BLaER1 treated with 17β-estradiol and CSF1 and Interleukin-3, amounts not matched to agents 10 nM and 100 nM (cell line): ENCODE data around the gene IRF2.
A peak's percentile ranks its signal among the peaks of the same experiment; 100 is the strongest.
"Not testable (repeated sequence)": the region's sequence is repeated elsewhere in the genome, so short reads cannot be mapped to it uniquely, and the experiment has no call there.

Experiments used
- H3K27ac ChIP-seq, 11 experiments: shearing (Covaris generic); formaldehyde crosslinking; 2 replicates each; pipeline ENCODE4 v1.8.1; 2022
- H3K27me3 ChIP-seq, 11 experiments: shearing (Covaris generic); formaldehyde crosslinking; 2 replicates each; pipeline ENCODE4 v1.8.1; 2022
- H3K36me3 ChIP-seq, 11 experiments: shearing (Covaris generic); formaldehyde crosslinking; 2 replicates each; pipeline ENCODE4 v1.8.1; 2022
- H3K4me1 ChIP-seq, 10 experiments: shearing (Covaris generic); formaldehyde crosslinking; 2 replicates each; pipeline ENCODE4 v1.8.1; 2022
- H3K4me2 ChIP-seq, 11 experiments: shearing (Covaris generic); formaldehyde crosslinking; 2 replicates each; pipeline ENCODE4 v1.8.1; 2022
- H3K4me3 ChIP-seq, 10 experiments: shearing (Covaris generic); formaldehyde crosslinking; 2 replicates each; pipeline ENCODE4 v1.8.1; 2022
- H3K9ac ChIP-seq, 11 experiments: shearing (Covaris generic); formaldehyde crosslinking; 2 replicates each; pipeline ENCODE4 v1.8.1; 2022
- H3K9me3 ChIP-seq, 11 experiments: shearing (Covaris generic); formaldehyde crosslinking; replicated peaks in 1 of 11; 2 replicates each; pipeline ENCODE4 v1.8.1; 2022
- H4K20me1 ChIP-seq, 11 experiments: shearing (Covaris generic); formaldehyde crosslinking; 2 replicates each; pipeline ENCODE4 v1.8.1; 2022
- Cebpa-rat ChIP-seq, 11 experiments: shearing (Covaris generic); IDR thresholded peaks; 2 replicates each; pipeline ENCODE4 v1.8.1; 2022

IRF2 gene

DNA sequence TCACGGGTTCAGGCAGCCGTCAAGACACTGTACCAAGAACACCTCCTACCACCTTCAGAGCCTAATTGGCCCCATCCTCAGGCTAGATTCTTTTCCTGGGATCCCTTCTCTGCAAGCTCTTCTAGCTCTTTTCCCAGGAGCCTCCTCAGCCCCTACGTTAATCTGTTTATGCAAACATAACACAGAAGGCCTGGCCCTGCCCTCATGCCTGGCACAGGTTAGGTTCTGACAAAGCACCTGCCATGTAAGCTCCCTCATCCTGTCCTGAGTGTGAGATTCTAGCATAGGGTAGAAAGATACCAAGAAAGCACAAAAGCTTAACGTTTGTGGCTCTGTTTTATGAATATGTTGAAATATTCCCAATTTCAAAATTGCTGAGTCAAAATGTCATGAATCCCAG, 93.6 kb downstream of the IRF2 start:
- Histone ChIP-seq H3K36me3 (peaks cover 0 to 26% (median 15%) of the 10 kb centered on the region in 11 experiments; a peak in 11 of 22 replicates), H3K4me3 (peak overlapping the region in 6 of 10 experiments; percentile 0 to 48 (median 22); a peak in 5 of 20 replicates), H3K4me2 (peak overlapping the region; percentile 26 to 99 (median 93); a peak in 18 of 22 replicates), H3K27me3 (no peaks in the 10 kb centered on the region), H3K9me3 (peaks cover 34 to 52% (median 49%) of the 10 kb centered on the region in 11 experiments), H3K4me1 (peaks cover 48 to 63% (median 61%) of the 10 kb centered on the region in 10 experiments), H4K20me1 (peaks cover 0 to 3% (median 0%) of the 10 kb centered on the region in 11 experiments; a peak in 1 of 22 replicates), H3K27ac (peak overlapping the region in 7 of 11 experiments; percentile 7 to 98 (median 90); a peak in 12 of 22 replicates), H3K9ac (peak overlapping the region in 2 of 11 experiments; percentile 83 to 87; a peak in 1 of 22 replicates)
- no peak for TF ChIP-seq Cebpa-rat (IDR thresholded peaks at IDR 0.05)

DNA sequence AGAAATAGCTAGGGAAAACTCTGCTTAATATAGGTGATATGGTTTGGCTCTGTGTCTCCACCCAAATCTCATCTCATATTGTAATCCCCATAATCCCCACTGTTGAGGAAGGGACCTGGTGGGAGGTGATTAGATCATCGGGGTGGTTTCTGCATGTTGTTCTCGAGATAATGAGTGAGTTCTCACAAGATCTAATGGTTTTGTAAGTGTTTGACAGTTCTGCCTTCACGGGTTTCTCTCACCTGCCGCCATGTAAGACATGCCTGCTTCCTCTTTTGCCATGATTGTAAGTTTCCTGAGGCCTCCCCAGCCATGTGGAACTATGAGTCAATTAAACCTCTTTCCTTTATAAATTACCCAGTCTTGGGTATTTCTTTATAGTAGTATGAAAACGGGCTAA, 94.1 kb downstream of the IRF2 start:
- H3K9ac ChIP-seq, H3K27me3 ChIP-seq, H4K20me1 ChIP-seq: not testable (repeated sequence)
- peaks cover 39 to 57% (median 54%) of the 10 kb centered on the region in 11 experiments for H3K9me3 ChIP-seq
- peaks cover 0 to 27% (median 15%) of the 10 kb centered on the region in 11 experiments; a peak in 11 of 22 replicates for H3K36me3 ChIP-seq
- peak overlapping the region in 6 of 10 experiments; percentile 0 to 48 (median 22); a peak in 6 of 20 replicates for H3K4me3 ChIP-seq
- H3K27ac ChIP-seq, result peak overlapping the region in 6 of 11 experiments; percentile 8 to 98 (median 90); a peak in 10 of 22 replicates
- peak overlapping the region in 6 of 11 experiments; percentile 89 to 99 (median 96); a peak in 5 of 22 replicates for H3K4me2 ChIP-seq
- H3K4me1 ChIP-seq, result peaks cover 43 to 63% (median 57%) of the 10 kb centered on the region in 10 experiments

DNA sequence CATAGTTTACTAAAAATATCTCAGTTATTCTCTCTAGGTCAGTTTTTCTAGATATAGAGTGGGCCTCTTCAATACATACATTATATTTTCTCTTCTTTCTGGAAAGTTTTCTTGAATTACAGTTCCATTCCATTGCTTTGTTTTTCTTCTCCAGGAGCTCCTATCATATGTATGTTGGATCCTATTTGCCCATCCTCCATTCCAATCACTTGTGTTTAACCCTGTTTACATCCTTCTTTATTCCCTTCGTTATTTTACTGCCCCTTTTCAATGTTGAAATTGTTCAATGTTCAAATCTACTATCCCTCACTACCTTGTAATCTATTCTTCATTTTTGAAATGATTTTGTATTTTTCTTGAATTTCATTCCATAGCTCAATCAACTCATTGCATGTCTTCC, 97.4 kb downstream of the IRF2 start:
- Histone ChIP-seq H3K4me2 (no peak overlapping the region), H3K4me1 (peaks cover 10 to 40% (median 29%) of the 10 kb centered on the region in 10 experiments), H3K9ac (no peak overlapping the region), H3K27me3 (no peaks in the 10 kb centered on the region), H3K27ac (peak overlapping the region in 3 of 11 experiments; percentile 53 to 67 (median 66); a peak in 2 of 22 replicates), H3K9me3 (peaks cover 42 to 75% (median 74%) of the 10 kb centered on the region in 11 experiments), H3K4me3 (peak overlapping the region in 1 of 10 experiments; percentile 43; a peak in 1 of 20 replicates), H3K36me3 (peaks cover 0 to 27% (median 15%) of the 10 kb centered on the region in 11 experiments; a peak in 12 of 22 replicates), H4K20me1 (no peaks in the 10 kb centered on the region)
- TF ChIP-seq Cebpa-rat (IDR thresholded peaks at IDR 0.05), result no peak

DNA sequence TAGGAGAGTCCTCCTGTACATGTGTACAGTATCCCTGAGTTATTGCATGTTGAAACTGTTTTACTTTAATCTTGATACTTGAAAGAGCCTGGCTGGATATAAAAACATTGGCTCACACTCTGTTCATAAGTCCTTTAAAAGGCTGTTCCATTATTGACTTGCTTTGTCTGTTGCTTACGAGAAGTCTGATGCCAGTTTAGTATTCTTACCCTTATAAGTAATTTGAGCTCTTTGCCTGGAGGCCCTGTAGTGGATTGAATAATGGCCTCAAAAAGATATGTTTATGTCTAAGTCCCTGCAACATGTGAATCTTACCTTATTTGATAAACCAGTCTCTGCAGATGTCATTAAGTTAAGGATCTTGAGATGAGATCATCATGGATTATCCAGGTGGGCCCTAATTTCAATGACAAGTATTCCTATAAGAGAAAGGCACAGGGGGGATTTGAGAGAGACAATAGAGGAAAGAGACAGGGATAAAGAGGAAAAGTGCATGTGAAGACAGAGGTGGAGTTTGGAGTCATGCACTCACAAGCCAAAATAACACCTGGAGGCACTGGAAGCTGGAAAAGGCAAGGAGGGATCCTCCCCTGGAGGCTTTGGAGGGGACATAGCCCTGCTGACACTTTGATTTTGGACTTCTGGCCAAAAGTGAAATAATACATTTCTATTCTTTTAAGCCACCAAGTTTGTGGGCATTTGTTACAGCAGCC, 98.1 kb downstream of the IRF2 start:
- H3K4me2 ChIP-seq, result peak overlapping the region in 4 of 11 experiments; percentile 2 to 46 (median 4); a peak in 3 of 22 replicates
- H3K9me3 ChIP-seq, result peaks cover 42 to 75% (median 74%) of the 10 kb centered on the region in 11 experiments
- no peaks in the 10 kb centered on the region for H3K27me3 ChIP-seq
- no peak for TF ChIP-seq Cebpa-rat (IDR thresholded peaks at IDR 0.05)
- no peaks in the 10 kb centered on the region for H4K20me1 ChIP-seq
- H3K27ac ChIP-seq, result peak overlapping the region in 8 of 11 experiments; percentile 38 to 67 (median 58); a peak in 16 of 22 replicates
- peaks cover 10 to 38% (median 29%) of the 10 kb centered on the region in 10 experiments for H3K4me1 ChIP-seq
- H3K36me3 ChIP-seq, result peaks cover 0 to 27% (median 15%) of the 10 kb centered on the region in 11 experiments; a peak in 12 of 22 replicates
- no peak overlapping the region for H3K9ac ChIP-seq
- H3K4me3 ChIP-seq, result peak overlapping the region in 1 of 10 experiments; percentile 43; a peak in 1 of 20 replicates

DNA sequence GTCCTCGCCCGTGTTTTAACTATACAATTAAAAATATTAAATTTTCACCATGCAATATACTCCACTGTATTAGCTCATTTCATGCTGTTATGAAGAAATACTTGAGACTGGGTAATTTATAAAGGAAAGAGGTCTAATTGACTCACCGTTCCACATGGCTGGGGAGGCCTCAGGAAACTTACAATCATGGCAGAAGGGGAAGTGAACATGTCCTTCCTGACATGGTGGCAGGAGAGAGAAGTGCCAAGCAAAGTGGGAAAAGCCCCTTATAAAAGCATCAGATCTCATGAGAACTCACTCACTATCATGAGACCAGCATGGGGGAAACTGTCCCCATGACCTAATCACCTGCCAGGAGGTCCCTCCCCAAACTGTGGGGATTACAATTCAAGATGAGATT, 98.7 kb downstream of the IRF2 start:
- H3K4me3 ChIP-seq, result peak overlapping the region in 1 of 10 experiments; percentile 25; a peak in 2 of 20 replicates

DNA sequence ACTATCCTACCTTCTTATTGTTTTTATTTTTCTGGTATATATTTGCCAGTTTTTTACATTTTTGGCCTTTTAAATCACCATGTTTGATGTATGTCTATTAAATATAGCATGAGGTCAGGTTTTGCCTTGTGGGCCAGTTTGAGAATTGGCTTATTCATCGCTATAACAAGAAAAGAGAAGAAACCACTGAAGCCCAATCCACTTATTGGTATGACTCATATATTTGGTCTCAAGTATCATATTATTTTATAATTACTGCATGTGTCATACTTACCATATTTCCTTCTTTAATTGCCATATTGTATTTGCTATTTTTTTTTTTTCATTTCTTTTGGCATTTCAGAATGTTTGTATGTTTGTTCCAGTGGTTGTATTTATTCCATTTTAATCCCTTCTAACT, 99.3 kb downstream of the IRF2 start:
- H3K9me3 ChIP-seq, result peaks cover 34 to 66% (median 64%) of the 10 kb centered on the region in 11 experiments
- no peak overlapping the region for H3K4me3 ChIP-seq
- peaks cover 19 to 41% (median 29%) of the 10 kb centered on the region in 10 experiments for H3K4me1 ChIP-seq
- peak overlapping the region in 9 of 11 experiments; percentile 35 to 67 (median 55); a peak in 13 of 22 replicates for H3K27ac ChIP-seq
- H3K9ac ChIP-seq, result no peak overlapping the region; a peak in 1 of 22 replicates
- H3K27me3 ChIP-seq, result no peaks in the 10 kb centered on the region
- peaks cover 0 to 18% (median 8%) of the 10 kb centered on the region in 11 experiments; a peak in 12 of 22 replicates for H3K36me3 ChIP-seq
- H4K20me1 ChIP-seq, result no peaks in the 10 kb centered on the region
- no peak for TF ChIP-seq Cebpa-rat (IDR thresholded peaks at IDR 0.05)
- H3K4me2 ChIP-seq, result no peak overlapping the region

More for the DNA sequence above, 98.7 kb downstream of the IRF2 start:
- not testable (repeated sequence) for H4K20me1 ChIP-seq, H3K27me3 ChIP-seq, H3K9ac ChIP-seq
- H3K9me3 ChIP-seq, result peaks cover 40 to 72% (median 70%) of the 10 kb centered on the region in 11 experiments
- H3K4me2 ChIP-seq, result peak overlapping the region in 4 of 11 experiments; percentile 2 to 46 (median 4); a peak in 4 of 22 replicates
- peaks cover 0 to 24% (median 13%) of the 10 kb centered on the region in 11 experiments; a peak in 12 of 22 replicates for H3K36me3 ChIP-seq
- TF ChIP-seq Cebpa-rat (IDR thresholded peaks at IDR 0.05), result peak in 4 of 11 experiments; percentile 39 to 64 (median 50); a peak in 4 of 22 replicates
- peak overlapping the region in 9 of 11 experiments; percentile 38 to 67 (median 56); a peak in 16 of 22 replicates for H3K27ac ChIP-seq
- peaks cover 13 to 38% (median 29%) of the 10 kb centered on the region in 10 experiments for H3K4me1 ChIP-seq

DNA sequence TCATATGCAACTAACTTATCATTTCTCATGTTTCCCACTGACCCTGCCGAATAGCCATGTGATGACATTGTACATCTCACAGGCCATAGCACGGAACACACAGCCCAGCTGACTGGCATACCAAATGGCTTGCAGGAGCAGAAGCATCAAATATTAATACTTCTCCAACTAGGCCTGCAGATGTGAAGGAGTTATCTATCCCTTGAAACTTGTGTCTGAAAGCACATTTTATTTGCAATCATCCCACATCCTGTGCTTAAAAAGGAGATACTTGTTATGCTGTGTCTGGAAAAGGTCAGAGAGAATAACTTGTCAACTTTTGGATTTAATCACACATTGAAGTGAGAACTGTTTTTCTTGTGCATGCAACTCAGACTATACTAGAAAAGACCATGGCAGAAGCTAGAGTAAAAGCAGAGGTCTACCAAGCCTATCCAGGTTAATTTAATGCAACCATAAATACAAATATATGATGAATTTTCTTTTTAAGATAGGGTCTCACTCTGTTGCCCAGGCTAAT, 100.4 kb downstream of the IRF2 start:
- Histone ChIP-seq H3K4me1 (peaks cover 30 to 50% (median 36%) of the 10 kb centered on the region in 10 experiments), H3K27me3 (no peaks in the 10 kb centered on the region), H3K27ac (no peak overlapping the region), H3K9me3 (peaks cover 24 to 56% (median 54%) of the 10 kb centered on the region in 11 experiments), H3K9ac (no peak overlapping the region), H3K36me3 (peaks cover 0 to 15% (median 4%) of the 10 kb centered on the region in 11 experiments; a peak in 8 of 22 replicates), H3K4me3 (0 out of 20 replicates have a peak overlapping the region, but pooled peaks of 1 of the 10 experiments have one; percentile 17), H3K4me2 (peak overlapping the region in 1 of 11 experiments; percentile 18; a peak in 2 of 22 replicates), H4K20me1 (no peaks in the 10 kb centered on the region)
- TF ChIP-seq Cebpa-rat (IDR thresholded peaks at IDR 0.05), result no peak

DNA sequence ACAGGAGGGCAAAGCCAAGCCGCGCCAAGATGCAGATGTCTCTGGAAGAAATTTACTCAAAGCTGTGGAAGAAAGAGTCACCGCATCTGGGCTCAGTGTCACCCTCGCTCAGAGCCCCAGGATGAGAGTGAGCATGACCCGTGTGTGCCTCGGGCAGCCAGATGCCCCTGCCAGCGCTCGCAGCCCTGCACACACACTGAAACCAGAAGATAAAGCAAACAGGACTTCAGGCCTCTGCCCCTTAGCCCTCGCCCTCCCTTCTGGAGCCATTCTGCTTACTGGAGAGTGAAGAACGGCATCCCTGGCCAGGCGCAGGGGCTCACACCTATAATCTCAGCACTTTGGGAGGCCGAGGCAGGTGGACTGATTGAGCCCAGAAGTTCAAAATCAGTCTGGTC, 103.0 kb downstream of the IRF2 start:
- H3K9me3 ChIP-seq, result peaks cover 14 to 38% (median 31%) of the 10 kb centered on the region in 11 experiments
- peak overlapping the region in 3 of 11 experiments; percentile 1 to 11 (median 8); a peak in 1 of 22 replicates for H3K9ac ChIP-seq
- no peaks in the 10 kb centered on the region for H4K20me1 ChIP-seq
- peaks cover 0 to 9% (median 1%) of the 10 kb centered on the region in 11 experiments; a peak in 8 of 22 replicates for H3K36me3 ChIP-seq
- H3K4me2 ChIP-seq, result peak overlapping the region; percentile 7 to 67 (median 55)
- peaks cover 30 to 51% (median 37%) of the 10 kb centered on the region in 10 experiments for H3K4me1 ChIP-seq
- H3K27me3 ChIP-seq, result no peaks in the 10 kb centered on the region
- H3K27ac ChIP-seq, result peak overlapping the region in 9 of 11 experiments; percentile 2 to 60 (median 44); a peak in 12 of 22 replicates
- no peak overlapping the region for H3K4me3 ChIP-seq
- TF ChIP-seq Cebpa-rat (IDR thresholded peaks at IDR 0.05), result no peak
